DMS 273 (cell line): ENCODE data around the gene FUT6.
"Not testable (repeated sequence)": the region's sequence is repeated elsewhere in the genome, so short reads cannot be mapped to it uniquely, and the experiment has no call there.

ENCODE experiments used
- DNase-seq: peaks from one replicate; lab custom pipeline; 2025; ENCODE audit not compliant: unreplicated experiment; lab: John Stamatoyannopoulos, UW

Gene FUT6, protein sequence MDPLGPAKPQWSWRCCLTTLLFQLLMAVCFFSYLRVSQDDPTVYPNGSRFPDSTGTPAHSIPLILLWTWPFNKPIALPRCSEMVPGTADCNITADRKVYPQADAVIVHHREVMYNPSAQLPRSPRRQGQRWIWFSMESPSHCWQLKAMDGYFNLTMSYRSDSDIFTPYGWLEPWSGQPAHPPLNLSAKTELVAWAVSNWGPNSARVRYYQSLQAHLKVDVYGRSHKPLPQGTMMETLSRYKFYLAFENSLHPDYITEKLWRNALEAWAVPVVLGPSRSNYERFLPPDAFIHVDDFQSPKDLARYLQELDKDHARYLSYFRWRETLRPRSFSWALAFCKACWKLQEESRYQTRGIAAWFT

GRCh38 chr19:5839065-5840017 lies at the start of gene FUT6:
Gene FUT6, minus strand, starts transcription at chr19:5839702. Its CDS starts 7,135 bp downstream, at chr19:5832567.
- no peak for DNase-seq

- DNase-seq, result not testable (repeated sequence)
These were observed 44.7 kb upstream of the FUT6 start for GRCh38 chr19:5884065-5884811.

DNA sequence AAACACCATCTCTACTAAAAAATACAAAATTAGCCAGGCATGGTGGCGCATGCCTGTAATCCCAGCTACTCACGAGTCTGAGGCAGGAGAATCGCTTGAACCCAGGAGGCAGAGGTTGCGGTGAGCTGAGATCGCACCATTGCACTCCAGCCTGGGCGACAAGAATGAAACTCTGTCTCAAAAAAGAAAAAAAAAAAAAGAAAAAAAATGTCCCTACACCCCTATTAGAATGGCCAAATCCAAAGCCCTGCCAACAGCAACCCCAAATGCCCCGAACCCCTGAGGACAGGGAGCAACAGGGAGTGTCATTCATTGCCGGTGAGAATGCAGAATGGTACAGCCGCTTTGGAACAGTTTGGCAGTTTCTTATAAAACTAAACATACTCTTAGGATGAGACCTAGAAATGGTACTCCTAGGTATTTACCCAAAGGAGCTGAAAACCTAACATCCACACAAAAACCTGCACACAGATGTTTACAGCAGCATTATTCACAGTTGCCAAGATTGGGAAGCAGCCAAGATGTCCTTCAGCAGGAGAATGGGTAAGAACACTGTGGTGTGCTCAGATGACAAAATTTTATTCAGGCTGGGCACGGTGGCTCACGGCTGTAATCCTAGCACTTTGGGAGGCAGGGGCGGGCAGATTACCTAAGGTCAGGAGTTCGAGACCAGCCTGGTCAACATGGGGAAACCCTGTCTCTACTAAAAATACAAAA lies 43.8 kb upstream of the FUT6 start:
- DNase-seq, result peak; percentile 65

DNA sequence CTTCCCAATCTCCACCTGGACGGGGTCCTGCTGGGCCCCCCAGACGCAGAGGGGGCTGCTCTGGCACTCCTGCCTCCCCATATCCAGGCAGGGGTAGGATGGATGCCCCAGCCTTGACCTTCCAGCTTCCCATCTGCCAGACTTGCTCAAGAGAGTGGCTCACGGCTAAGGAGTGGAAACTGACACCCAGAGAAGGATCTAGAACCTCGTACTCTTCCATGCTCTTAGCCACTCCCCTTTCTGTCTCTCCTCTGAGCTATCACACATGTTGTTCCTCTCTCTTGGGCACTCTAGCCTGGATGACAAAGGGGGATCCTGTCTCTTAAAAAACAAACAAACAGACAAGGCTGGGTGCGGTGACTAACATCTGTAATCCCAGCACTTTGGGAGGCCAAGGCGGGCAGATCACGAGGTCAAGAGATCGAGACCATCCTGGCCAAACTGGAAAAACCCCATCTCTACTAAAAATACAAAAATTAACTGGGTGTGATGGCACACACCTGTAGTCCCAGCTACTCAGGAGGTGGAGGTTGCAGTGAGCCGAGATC lies 43.0 kb upstream of the FUT6 start:
- DNase-seq, result no peak

GRCh38 chr19:5881543-5882299 lies 42.2 kb upstream of the FUT6 start:
- DNase-seq, result no peak

DNA sequence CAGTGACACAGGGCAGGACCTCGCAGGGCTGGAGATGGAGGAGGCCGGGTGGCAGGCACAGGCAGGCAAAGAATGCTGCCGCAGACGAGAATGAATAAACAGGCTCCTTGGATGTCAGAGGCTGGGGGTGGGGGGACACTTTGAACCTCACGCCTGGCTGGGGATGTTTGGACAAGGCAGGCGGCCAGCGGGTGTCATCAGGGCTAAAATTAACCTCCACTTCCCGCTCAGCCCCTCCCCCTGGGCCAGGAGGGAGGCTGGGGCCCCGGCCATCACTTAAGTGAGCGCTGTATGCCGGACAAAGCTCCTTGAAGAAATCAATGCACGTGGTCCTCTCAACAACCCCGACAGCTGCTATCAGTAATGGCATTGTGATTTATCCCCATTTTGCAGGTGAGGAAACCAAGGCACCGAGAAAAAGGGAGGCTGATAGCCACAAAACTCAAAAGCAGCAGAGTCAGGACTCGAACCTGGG lies 41.1 kb upstream of the FUT6 start:
- DNase-seq, result no peak

- no peak for DNase-seq
These were observed 40.7 kb upstream of the FUT6 start for GRCh38 chr19:5880196-5880595.

- no peak for DNase-seq
These were observed 38.4 kb upstream of the FUT6 start for GRCh38 chr19:5877882-5878281.

GRCh38 chr19:5877427-5877826 lies 37.9 kb upstream of the FUT6 start:
- no peak for DNase-seq

GRCh38 chr19:5874496-5874895 lies 35.0 kb upstream of the FUT6 start:
- DNase-seq, result not testable (repeated sequence)

GRCh38 chr19:5873617-5874199 lies 34.2 kb upstream of the FUT6 start:
- DNase-seq, result no peak

- no peak for DNase-seq
These were observed 31.5 kb upstream of the FUT6 start for GRCh38 chr19:5870986-5871394.

GRCh38 chr19:5867201-5868136 lies 28.0 kb upstream of the FUT6 start:
- DNase-seq, result no peak

DNA sequence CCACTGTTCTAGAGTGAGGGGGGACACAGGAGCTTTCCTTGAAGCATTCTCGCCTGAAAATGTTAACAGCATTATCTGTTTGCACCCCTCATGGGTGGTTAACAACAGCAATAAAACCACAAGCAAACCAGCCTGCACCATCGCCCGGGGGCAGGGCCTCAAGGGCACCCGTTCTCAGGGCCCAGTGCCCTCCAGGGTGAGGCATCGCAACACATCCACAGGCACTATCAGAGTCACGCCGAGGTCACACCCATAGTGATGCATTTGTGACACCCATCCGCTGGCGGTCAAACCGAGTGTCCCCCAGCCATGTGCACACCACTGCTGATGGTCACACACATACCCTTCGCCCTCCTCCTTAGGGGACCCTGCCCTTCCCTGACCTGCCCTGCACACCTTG lies 26.3 kb upstream of the FUT6 start:
- no peak for DNase-seq

- DNase-seq, result no peak
These were observed 25.4 kb upstream of the FUT6 start for GRCh38 chr19:5864725-5865486.

DNA sequence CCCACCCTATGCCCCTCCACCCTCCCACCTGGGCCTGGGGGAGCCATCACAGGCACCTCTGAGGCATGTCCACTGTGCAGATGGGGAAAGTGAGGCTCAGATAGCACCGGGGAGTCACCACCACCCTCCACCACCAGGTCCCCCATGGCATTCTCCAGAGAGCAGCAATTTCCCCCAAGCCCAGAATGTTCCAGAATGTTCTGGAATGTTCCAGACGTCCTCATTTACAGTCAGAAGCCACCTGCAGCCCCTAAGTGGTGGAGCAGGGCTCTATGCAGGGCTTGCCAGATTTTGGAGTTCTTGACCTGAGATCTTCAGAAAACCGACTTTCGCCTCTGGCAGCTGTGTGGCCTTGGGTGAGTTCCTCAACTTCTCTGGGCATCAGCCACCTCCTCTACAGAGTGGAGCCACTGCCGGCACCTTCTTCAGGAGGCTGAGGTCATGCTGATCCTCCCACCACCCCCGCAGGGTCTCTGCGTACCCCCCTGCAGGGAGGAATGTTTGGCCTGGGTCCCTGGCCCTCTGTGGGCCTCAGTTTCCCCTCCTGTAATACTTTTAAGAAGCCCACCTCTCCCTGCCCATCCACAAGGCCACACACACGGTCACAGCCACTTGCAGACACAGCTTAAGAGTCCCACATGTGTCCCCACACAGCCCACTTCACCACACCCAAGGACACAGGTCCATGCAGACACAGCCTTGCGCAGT lies 24.7 kb upstream of the FUT6 start:
- no peak for DNase-seq
